Kasumi-1 (cell line): Measurements from ENCODE around the gene TVP23C.

ENCODE experiments used
- DNase-seq, 2 experiments: peaks; one replicate each; lab custom pipeline; 2025; lab: John Stamatoyannopoulos, UW

Gene TVP23C

DNA sequence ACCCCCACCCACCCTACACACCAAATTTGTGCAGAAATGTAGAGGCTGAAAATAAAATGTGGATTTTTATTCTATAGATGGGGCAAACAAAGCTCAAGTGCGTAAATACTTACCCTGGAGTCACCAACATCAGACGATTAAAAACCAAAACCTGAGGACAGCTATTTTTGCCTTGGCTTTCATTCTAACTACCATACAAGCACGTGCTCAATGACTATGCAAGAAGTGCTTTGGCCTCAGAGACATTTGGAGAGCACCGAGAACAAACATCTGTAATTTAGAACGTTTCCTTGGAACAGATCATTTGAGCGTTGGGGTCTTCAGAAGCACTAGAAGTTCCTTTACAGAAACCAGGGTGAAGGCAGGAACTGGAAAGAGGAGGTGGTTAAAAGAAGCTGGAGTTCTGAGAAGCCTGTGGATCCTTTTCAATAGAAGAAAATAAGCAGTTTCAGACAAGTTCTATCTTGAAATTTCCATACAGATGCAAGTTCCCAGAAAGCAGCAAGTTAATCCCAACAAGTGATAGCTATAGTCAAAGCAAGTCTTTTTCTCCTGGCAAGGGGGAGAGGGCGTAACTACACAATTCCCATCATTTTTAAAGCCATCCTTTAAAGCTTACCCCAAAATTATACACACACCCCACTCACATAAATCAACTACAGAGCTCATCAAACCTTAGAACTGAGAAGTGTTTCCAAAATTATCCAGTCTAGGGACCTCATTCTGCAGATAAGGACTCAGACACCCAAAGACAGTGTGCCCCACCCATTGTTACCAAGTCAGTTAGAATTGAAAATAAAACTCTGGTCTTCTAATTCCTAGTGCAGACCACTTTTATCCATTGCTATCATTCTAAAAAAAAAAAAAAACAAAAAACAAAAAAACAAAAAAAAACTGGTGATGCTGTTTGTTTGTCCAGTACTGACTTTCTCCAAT is 66.3 kb downstream of the TVP23C start:
- no peak for DNase-seq

DNA sequence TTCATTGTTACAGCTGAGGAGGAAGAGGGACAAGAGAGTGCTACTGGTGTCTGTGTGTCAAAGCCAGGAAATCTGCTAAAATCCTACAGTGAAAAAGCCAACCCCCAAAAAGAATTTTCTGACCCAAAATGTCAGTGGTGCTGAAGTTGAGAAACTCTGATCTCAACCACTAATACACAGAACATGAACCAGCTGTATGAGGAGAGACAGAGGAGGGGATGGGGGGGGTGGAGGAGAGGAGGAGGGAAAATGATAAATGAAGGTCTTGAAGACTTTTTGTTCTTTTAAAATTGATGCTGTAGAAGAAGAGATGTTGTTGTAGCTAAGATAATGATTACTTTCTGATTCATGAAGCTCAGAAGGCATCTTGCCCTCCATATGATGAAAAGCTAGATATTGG is 68.5 kb downstream of the TVP23C start:
- no peak for DNase-seq

DNA sequence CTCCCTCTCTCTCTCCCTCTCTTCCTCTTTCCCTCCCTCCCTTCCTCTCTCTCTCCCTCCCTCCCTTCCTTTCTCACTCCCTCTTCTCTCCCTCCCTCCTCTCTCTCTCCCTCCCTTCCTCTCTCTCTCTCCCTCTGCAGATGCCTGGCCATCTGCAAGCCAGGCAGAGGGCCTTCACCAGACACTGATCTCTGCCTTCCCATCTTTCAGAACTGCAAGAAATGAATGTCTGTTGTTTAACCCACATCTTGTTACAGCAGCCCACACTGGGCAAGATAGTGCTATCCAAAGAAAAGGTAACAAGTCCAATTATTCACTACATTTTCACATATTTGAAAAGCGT is 69.6 kb downstream of the TVP23C start:
- no peak for DNase-seq

DNA sequence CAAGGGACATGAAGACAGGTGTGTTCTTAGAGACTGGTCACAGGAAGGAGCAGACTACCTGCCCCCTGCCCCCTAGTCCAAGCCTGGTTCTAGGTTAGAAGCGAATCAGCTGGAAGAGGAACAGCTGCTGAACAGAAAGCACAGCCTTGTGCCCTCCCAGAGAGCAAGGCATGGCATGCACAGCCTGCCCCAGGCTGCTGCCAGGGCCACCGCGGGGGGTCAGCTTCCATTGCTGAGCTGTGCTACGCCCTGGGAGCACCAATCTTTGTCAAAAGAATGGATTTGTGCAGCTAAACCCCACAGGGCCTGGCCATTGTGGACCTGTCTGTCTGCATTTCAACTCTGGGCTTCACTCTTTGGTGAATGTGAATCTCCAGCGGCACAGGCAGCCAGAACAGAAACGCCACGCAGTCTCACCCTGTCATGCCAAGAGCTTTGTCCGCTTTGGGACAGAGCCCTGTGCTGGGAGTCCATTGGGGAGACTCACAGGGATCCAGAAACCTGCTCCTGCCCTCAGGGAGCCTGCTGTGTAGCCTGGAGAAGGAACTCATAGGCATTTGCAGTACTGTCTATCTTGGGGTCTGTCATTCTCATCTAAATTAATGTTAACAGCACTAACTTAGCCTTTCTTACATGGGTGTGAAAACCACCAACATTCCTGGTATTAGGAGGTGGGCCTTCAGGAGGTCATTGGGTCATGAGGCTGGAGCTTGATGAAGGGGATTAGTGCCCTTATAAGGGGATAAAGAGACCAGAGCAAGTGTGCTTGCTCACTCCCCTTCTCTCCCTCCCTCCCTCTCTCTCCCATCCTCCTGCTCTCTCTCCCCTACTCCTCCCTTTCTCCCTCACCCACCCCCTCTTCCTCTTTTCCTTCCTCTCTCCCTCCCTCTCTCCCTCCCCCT is 70.2 kb downstream of the TVP23C start:
- DNase-seq: no peak

DNA sequence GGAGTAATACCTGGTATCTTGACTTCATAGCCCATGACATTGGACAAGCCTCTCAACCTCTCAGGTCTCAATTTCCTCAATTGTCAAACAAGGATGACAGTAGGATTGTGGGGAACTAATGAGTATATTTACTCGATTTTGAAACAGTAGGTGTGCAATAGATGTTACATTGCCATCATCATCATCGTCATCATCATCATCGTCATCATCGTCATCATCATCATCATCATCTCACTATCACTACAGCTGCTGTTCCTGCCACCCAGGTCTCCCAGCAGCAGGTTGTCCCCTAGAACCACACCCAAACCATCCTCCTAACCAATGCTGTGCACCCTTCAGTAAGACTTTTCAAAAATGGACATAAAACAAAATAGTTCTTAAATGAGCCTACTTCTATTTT is 71.1 kb downstream of the TVP23C start:
- DNase-seq: no peak

DNA sequence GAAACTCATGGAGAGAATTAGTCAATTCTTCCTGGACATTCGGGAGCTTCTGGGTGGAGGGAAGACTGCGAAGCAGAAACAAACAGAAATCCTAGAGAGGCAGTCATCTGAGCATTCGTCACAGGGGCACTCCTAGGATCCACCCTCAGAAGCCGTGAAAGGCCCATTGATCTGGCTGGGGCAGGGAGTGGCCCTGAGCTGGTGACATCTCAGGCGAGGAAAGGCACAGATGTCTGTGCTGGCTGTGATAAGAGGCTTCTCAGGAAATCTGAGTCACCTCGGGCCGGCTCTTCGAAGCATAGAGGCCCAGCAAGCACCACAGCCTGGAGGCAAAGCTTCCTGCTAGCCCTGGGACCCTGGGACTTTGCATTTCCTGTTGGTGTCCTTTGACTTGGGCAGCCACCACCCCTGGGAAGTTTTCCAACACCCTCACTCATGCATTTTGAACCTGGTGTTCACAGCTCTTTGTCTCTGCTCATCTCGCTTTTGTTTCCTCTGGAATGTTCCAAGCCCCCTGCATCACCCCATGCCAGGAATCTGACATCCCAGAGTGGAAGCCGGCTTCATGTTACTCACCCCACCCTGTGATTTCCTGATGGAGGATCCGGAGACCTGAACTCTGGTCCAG is 72.5 kb downstream of the TVP23C start:
- DNase-seq: peak; percentile 53 to 71

DNA sequence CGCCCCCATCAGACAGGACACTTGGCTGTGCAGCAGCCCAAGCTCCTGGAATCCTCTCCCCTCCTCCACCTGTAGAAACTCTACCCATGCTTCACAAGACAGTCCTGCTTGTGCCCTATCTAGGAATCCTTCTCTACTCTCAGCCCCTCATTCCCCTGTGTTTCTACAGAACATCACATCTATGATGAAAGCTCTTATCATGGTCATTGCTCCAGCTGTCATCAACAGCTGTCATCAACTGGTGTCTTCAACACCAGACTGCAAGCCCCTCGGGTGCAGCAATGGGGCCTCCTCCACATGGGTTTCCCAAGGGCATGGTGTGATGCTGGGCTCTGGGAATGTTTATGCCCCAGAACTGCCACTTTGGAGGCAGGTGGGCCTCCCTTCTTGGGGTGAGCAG is 74.7 kb downstream of the TVP23C start:
- no peak for DNase-seq

DNA sequence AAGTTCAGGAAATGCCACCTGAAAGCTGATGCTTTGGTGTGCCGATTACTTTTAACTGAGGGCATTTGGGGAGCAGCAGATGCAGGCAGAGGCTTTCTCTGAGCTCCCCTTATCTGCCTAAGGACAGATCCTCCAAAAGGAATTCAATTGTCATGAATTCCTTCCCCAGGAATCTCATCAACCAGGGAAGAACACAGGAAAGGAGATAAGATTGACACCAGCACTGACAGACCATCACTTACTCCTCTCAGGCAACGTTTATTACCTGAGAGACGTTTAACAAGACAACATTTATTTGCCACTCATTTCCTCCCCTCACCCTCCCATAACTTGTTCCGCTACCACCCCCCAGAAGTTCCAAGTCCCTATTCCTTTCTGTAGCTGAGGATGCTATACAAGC is 78.2 kb downstream of the TVP23C start:
- DNase-seq: no peak

DNA sequence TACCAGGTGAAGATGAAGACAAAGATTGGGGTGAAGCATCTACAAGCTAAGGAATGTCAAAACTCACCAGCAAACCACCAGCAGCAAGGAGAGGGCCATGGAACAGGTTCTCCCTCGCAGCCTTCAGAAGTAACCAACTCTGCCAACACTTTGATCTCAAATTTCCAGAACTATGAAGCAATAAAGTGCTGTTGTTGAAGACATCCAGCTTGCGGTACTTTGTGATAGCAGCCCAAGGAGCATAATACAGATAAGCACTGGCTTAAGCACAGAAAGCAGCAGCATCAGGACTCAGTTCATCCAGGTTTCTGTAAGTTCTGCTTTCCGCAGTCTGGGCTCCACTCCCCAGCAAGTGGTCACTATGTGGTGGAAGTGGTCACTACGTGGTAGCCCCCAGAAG is 79.9 kb downstream of the TVP23C start:
- DNase-seq: no peak

DNA sequence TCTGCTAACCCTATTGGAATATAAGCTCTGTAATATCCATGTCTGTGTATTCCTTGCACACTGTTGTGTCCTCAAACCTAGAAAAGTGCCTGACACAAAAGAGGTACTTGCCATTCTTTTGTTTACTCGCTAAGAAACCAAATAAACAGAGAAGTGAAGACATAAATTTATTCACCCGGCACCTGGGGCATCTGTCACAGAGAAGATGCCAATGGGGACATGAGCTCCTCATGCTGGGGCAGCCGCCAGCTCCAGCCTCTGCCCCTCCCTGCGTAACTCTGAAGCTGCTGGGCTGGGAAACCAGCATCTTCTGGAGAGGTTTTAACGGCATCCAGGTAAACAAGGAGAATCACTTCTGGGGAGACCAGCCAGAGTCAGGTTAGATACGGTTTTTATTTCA is 80.8 kb downstream of the TVP23C start:
- DNase-seq: no peak

DNA sequence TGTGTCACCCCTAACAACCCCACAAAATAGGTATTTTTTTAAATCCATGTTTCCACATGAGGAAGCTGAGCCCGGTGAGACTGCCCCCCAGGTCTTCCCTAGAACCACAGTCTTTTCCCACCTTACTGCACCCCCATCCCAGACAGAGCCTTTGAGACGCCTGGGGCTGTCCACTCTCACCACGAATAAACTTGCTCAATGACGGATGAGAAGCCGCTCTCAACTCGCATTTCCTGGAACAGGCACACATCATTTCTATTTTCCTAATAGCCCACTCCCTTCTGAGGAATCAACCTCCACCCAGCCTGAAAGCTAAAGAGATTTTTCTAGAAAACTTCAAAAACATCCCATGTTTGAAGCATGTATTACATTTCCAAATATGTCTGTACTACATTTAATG is 81.8 kb downstream of the TVP23C start:
- DNase-seq: no peak

DNA sequence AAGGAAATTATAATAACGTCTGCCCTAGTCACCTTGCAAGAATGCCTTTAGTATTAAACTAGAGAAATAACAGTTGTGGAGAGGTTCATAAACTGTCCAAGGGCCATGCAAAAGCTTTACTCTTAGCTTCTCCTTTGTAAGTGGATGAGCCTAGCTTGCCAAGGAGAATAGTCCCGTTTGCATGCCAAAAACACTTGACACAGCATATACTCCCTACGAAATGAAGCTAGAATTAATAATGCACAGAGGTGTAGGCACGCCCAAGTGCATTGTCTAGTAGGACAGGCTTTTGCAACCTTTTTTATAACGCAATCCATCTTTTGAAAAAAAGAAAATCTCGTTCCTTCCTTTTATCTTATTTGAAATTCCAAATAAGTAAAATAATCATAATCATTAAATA is 83.1 kb downstream of the TVP23C start:
- DNase-seq: no peak

DNA sequence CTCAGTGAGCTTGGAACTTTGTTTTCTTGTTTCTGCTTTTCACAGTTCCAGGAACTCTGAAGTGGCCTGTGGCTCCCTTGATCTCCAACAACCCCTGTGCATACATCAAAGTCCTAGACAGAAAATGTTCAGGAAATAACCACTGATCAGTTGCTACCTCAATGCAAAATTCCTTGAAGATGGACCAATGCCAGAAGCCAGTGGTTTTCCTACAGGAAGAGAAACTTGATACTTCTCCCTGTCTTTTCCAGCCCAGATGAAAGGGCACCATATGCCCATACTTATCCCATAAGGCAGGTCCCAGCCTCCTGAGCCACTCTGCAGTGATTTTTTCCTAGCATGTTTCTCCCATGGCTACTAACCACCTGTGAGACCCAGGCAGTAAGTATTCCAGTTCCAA is 83.6 kb downstream of the TVP23C start:
- DNase-seq: no peak

DNA sequence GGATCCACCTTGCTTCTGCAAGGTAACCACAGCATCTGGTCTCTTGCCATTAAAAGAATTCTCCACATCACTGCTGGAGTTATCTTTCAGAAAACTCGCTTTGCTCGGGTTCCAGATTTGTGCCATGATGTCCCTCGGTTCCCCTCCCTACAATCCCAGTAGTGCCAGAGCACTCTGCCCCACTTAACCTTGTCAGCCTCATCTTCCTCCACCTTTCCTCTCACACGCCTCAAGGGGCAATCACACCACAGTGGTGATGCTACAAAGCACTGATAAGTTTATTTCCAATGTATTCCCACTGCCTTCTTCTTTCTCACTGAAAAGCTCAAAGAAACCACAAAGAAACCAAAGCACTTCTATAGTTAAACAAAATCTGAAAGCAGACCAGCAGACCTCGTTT is 84.4 kb downstream of the TVP23C start:
- no peak for DNase-seq

DNA sequence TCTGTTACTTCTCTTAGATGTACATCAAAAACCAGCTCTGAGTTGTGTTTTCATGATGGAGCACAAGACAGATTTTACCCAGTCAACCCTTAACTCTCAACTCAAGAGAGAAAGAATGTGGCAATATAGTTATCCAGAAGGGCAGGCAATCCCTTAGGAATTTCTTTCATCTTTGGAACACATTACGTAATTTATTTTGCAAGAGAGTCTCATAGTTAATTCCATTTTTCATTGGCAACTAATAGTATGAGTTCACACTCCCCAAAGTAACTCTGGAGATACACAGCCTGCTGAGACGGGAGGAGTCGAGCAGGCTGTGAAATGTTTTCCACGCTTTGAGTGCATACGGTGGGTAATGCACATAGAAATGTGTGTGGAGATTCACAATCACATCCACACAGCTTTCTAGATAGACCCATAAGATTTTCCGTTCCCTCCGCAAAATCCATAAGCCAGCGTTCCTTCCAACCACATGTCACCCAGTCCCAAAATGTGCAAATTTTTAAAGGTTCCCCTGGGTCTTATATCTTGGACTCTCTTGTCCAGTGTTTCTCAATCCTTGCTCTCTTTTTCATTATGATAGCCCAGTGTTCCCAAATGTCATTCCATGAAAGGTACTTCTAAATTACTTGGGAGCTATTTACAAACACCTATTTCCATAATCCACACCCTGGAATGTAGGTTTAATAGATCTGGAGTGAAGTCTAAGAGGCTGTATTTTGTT is 87.5 kb downstream of the TVP23C start:
- no peak for DNase-seq

DNA sequence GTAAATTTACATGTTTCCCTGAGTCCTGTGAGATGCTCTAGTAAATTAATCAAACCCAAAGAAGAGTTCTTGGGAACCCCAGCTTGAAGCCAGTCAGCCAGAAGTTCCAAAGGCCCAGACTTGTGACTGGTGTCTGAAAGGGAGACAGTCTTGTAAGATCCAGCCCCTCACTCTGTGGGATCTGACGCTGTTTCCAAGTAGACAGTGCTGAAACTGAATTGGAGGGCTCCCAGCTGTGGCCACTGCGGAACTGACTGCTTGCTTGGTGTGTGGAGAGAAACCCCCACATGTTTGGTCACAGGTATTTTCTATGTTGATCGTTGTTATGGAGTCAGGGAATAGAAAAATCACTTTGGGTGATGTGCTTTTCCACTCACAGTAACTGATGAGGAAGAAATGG is 90.4 kb downstream of the TVP23C start:
- DNase-seq: no peak

DNA sequence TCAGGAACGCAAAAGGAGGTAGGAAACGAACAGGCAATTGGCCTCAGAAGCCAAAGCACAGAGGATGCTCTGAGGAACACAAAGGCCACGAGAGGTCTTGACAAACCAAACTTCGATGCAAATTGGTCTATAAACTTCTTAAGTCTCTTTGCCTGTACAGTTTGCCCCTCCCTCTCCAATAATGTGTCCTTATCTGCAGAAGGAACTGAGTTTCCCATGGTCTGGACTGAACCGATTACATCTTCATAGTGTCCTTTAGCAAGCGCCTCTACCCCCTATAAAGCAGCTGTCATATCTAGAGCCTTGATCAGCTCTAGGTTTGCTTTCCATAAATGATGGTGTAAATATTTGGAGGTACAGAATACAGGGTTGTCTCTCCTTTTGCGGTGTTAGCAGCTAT is 92.7 kb downstream of the TVP23C start:
- DNase-seq: no peak

DNA sequence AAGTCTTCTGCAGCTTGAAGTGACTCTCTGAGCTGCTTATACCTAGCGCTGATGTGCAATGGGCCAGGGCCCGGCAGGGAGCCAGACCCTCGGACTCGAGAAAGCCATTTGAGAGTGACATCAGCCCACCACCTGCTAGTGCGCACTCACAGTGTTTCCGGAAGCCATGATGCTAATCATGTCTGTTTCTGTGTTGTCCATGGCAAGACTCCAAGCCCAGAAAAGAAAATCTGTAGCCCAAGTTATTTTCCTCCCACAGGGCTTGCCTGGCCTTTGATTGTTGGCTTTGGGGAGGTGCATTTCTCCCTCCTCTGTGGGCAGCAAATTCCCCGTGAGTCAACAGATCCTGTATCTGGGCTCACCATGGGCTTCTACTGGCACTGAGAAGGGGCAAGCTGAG is 94.0 kb downstream of the TVP23C start:
- no peak for DNase-seq

DNA sequence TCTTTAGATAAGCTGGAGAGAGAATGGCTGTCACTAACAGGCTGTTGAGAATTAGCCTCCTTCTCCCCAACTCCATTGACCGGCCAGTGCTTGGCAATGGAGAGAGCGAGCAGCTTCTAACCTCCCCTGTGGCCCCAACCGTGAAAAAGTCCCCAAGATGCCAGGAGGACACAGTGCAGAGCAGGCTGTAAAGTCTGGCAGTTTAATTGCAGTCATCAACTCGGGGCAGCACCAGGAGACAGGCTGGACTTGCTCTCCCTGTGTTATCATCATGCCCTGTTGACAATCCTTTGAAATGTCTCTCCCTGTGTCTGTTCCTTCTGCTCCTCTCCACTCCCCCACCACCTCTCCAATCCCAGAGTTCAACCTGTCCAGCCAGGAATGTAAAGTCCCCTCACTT is 95.2 kb downstream of the TVP23C start:
- no peak for DNase-seq

DNA sequence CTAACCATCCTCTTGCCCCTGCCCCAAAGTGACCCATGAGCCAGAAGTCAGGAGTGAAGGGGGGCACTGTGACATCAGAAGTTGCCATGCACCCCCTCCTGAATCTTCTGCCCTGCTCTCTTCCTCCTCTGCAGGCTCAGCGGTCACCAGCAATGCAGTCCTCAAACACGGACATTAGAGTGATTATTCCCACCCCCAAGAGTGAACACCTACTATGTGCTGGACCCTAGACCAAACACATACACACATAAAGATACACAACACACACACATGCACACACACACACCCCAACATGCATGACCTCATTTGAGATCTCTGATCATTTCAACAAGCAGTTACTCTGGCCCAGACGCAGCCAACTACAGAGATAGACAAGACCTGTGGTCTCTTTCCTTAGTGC is 95.7 kb downstream of the TVP23C start, which contains the start of gene CDRT4:
Gene CDRT4 (minus strand): TSS at position 30 of the 400 bp plus-strand sequence. CDS start 27,383 bp downstream, outside the sequence.
- DNase-seq: no peak

DNA sequence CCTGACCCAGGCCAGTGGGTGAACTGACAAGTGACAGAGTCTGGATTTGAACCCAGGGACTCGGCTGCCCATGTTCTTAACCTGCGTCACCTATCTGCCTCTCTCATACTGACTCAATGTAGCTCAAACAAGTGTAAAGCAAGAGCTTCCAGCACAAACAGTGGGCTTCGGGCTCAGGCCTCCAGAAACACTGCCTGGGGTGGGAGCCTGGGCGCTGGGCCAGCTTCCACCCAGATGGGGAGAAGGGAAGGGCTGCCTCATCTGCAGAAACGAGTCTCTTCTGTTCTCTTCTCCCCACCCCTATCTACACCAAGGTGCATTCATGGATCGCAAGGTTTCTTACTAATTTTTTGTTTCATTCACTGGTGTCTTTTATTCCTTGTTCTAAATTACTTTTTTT is 97.2 kb downstream of the TVP23C start:
- no peak for DNase-seq
